Osteoblast (primary cell): ENCODE measurements around the gene ACSF3. TPM values are rescaled to one million over a fixed set of nuclear protein-coding genes. Genes with fewer than 3 reads are reported as not detected.

Experiments used
- DNase-seq: peaks from one replicate; pipeline ENCODE4 v3.0.0; 2011; ENCODE audit warnings: low spot score, mixed read lengths; ENCODE audit not compliant: insufficient read length; ENCODE audit errors: missing footprints
- H2AFZ ChIP-seq: 2 replicates; pipeline ENCODE4 v1.6.0; 2011; ENCODE audit warnings: mild to moderate bottlenecking, low read length
- H3K27ac ChIP-seq: 2 replicates; pipeline ENCODE4 v1.5.1; 2011; ENCODE audit warnings: mild to moderate bottlenecking, low read depth, low read length, moderate library complexity
- H3K27me3 ChIP-seq: 2 replicates; pipeline ENCODE4 v1.6.0; 2012; ENCODE audit warnings: mild to moderate bottlenecking, control low read depth, inconsistent platforms, low read length, moderate library complexity; ENCODE audit not compliant: insufficient read depth
- H3K36me3 ChIP-seq: 2 replicates; pipeline ENCODE4 v1.5.1; 2011; ENCODE audit warnings: mild to moderate bottlenecking, low read length, control low read depth, moderate library complexity; ENCODE audit not compliant: insufficient read depth
- H3K4me1 ChIP-seq: 2 replicates; pipeline ENCODE4 v1.5.1; 2011; ENCODE audit warnings: mild to moderate bottlenecking, low read length, control low read depth, moderate library complexity; ENCODE audit not compliant: insufficient read depth
- H3K4me2 ChIP-seq: 2 replicates; pipeline ENCODE4 v1.6.0; 2011; ENCODE audit warnings: mild to moderate bottlenecking, low read length; ENCODE audit not compliant: insufficient read depth
- H3K4me3 ChIP-seq: fragments of 200-600 bp; sonication (generic); 3 replicates; pipeline ENCODE4 v1.5.1; 2012; ENCODE audit warnings: mild to moderate bottlenecking, low read length, inconsistent platforms; ENCODE audit not compliant: insufficient read depth
- H3K79me2 ChIP-seq: 2 replicates; pipeline ENCODE4 v1.6.0; 2012; ENCODE audit warnings: mild to moderate bottlenecking, low read length, control low read depth, inconsistent platforms; ENCODE audit not compliant: insufficient read depth
- H3K9me3 ChIP-seq: 2 replicates; pipeline ENCODE4 v1.5.1; 2011; ENCODE audit warnings: low read depth, low read length, control low read depth
- H4K20me1 ChIP-seq: 2 replicates; pipeline ENCODE4 v1.6.0; 2012; ENCODE audit warnings: mild to moderate bottlenecking, low read length, control low read depth; ENCODE audit not compliant: insufficient read depth
- CTCF ChIP-seq: IDR thresholded peaks from 2 replicates; pipeline ENCODE4 v1.5.1; 2011; ENCODE audit warnings: mild to moderate bottlenecking, low read depth, low read length, moderate library complexity; ENCODE audit errors: extremely low read depth
- total RNA-seq: library from RNA; depleted of rRNA; stranded (reverse); fragments of >200 nt; gene quantifications from 2 replicates; pipeline ENCODE4 v1.2.3, GENCODE V29; 2012

ACSF3 gene
- total RNA-seq, 1 donor: 29.3 TPM

DNA sequence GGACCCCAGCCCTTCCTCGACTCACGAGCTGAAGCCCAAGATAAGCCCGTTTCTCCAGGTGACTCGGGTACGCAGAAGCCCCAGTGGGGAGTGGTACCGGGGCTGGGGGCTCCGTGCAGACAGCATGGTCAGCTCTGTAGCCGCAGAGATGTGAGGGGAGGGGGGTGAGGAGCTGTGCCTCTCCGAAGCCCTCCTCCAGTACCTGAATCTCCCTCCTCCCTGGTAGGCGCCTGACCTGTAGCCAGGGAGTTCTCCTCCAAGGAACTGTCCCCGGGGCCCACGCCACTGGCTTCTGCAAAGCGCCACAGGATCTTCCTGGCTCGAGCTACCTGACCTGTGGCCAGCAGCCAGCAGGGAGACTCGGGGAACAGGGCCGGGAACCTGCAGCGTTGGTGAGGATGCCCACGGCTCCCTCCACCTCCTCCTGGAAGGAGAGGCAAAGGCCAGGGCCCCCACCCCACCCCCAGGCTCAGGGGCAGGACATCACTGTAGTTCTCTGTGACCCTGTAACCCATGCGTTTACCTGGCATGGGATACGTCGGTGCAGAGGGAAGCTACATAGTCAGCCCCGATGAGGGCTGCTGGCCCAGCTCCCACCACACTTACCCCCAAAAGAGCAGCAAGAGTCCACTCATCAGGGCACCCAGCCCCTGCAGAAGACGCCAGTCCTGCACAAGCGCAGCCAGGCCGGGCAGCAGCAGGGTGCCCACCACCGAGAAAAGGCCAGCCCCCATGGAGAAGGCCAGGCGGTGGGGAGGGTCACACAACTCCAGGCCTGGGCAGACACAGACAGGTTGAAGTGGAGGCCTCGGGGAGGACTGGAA lies 105.0 kb downstream of the ACSF3 start:
- no peaks in the 10 kb centered on the region for H3K4me1 ChIP-seq
- peak; percentile 91 for DNase-seq
- TF ChIP-seq CTCF: no peak
- no peak overlapping the region for H2AFZ ChIP-seq
- H4K20me1 ChIP-seq: no peaks in the 10 kb centered on the region
- no peaks in the 10 kb centered on the region for H3K36me3 ChIP-seq
- no peaks in the 10 kb centered on the region for H3K79me2 ChIP-seq
- H3K9me3 ChIP-seq: no peaks in the 10 kb centered on the region
- peaks cover 34% of the 10 kb centered on the region for H3K27me3 ChIP-seq
- no peak overlapping the region for H3K4me3 ChIP-seq
- H3K27ac ChIP-seq: no peak overlapping the region
- no peak overlapping the region for H3K4me2 ChIP-seq

GRCh38 chr16:89199241-89200123 lies 105.8 kb downstream of the ACSF3 start:
- Histone ChIP-seq H3K4me2 (no peak overlapping the region), H3K9me3 (no peaks in the 10 kb centered on the region), H3K27me3 (peaks cover 41% of the 10 kb centered on the region), H3K79me2 (no peaks in the 10 kb centered on the region), H2AFZ (no peak overlapping the region), H3K27ac (no peak overlapping the region), H4K20me1 (no peaks in the 10 kb centered on the region), H3K4me3 (no peak overlapping the region), H3K36me3 (no peaks in the 10 kb centered on the region), H3K4me1 (no peaks in the 10 kb centered on the region)
- no peak for TF ChIP-seq CTCF
- DNase-seq: peak; percentile 79

GRCh38 chr16:89200124-89200849 lies 106.6 kb downstream of the ACSF3 start, which contains the start of gene SLC22A31:
Gene SLC22A31 (minus strand): TSS chr16:89200537. CDS start chr16:89200501, 36 bp downstream.
- no peak within 1 kb of the TSS for H3K4me3 ChIP-seq
- H3K4me2 ChIP-seq: no peak within 1 kb of the TSS

More at GRCh38 chr16:89200124-89200849, 106.6 kb downstream of the ACSF3 start, which contains the start of gene SLC22A31:
- no peaks in the 10 kb centered on the region for H4K20me1 ChIP-seq
- no peak within 1 kb of the TSS for H3K27ac ChIP-seq
- H3K27me3 ChIP-seq: peaks cover 41% of the 10 kb centered on the region
- H3K79me2 ChIP-seq: no peaks in the 10 kb centered on the region
- H3K36me3 ChIP-seq: no peaks in the 10 kb centered on the region
- no peaks in the 10 kb centered on the region for H3K4me1 ChIP-seq
- H2AFZ ChIP-seq: no peak within 1 kb of the TSS
- no peak for TF ChIP-seq CTCF
- no peaks in the 10 kb centered on the region for H3K9me3 ChIP-seq
- DNase-seq: peak; percentile 81
